GM10266 (cell line): Measurements from ENCODE around the gene L3MBTL4.

ENCODE experiments used
- DNase-seq: peaks from one replicate; pipeline ENCODE4 v3.0.0; 2012; ENCODE audit errors: extremely low spot score
- CTCF ChIP-seq: IDR thresholded peaks from 2 replicates; pipeline ENCODE4 v1.5.1; 2012; ENCODE audit warnings: mild to moderate bottlenecking, low read depth; ENCODE audit not compliant: control insufficient read depth, insufficient read depth; ENCODE audit errors: missing control alignments

Gene L3MBTL4

GRCh38 chr18:6310714-6311113 lies 104.0 kb downstream of the L3MBTL4 start:
- TF ChIP-seq CTCF: no peak
- no peak for DNase-seq

GRCh38 chr18:6297875-6298274 lies 116.8 kb downstream of the L3MBTL4 start:
- TF ChIP-seq CTCF: no peak
- no peak for DNase-seq

- no peak for DNase-seq
- no peak for TF ChIP-seq CTCF
These were observed 120.4 kb downstream of the L3MBTL4 start for GRCh38 chr18:6294148-6294784.

GRCh38 chr18:6289843-6290242 lies 124.9 kb downstream of the L3MBTL4 start:
- no peak for TF ChIP-seq CTCF
- DNase-seq: no peak

- no peak for TF ChIP-seq CTCF
- no peak for DNase-seq
These were observed 128.1 kb downstream of the L3MBTL4 start for GRCh38 chr18:6286585-6286984.

- no peak for TF ChIP-seq CTCF
- no peak for DNase-seq
These were observed 129.9 kb downstream of the L3MBTL4 start for GRCh38 chr18:6284761-6285160.

- no peak for DNase-seq
- TF ChIP-seq CTCF: no peak
These were observed 130.4 kb downstream of the L3MBTL4 start for GRCh38 chr18:6284300-6284699.
